Erythroblast (primary cell): ENCODE data around the gene ALDH6A1.

Experiments
- DNase-seq, 2 experiments: peaks; one replicate each; lab custom pipeline; 2025; lab: John Stamatoyannopoulos, UW
- GATA1 ChIP-seq: IDR thresholded peaks from 2 replicates; pipeline ENCODE4 v1.6.1; 2011; ENCODE audit warnings: low read depth, mild to moderate bottlenecking, control low read depth, low read length, moderate library complexity
- POLR2A ChIP-seq: IDR thresholded peaks from 2 replicates; pipeline ENCODE4 v1.6.1; 2011; ENCODE audit warnings: mild to moderate bottlenecking, low read length

Gene ALDH6A1

DNA sequence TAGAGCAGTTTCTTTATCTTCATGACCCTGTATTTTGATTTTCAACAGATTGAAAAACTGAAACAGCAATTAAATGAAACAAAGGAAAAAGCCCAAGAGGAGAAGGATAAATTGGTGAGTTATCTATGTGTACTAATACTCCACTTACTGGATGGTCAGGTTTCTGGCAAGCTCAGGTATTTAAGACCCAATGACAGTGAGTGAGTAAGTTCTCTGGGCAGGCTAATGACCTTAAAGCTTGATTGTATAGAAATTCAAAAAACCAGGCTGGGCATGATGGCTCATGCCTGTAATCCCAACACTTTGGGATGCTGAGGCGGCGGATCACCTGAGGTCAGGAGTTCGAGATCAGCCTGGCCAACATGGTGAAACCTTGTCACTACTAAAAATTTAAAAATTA lies 55.1 kb downstream of the ALDH6A1 start:
- DNase-seq, result no peak
- TF ChIP-seq GATA1 (no peak), POLR2A (no peak)

DNA sequence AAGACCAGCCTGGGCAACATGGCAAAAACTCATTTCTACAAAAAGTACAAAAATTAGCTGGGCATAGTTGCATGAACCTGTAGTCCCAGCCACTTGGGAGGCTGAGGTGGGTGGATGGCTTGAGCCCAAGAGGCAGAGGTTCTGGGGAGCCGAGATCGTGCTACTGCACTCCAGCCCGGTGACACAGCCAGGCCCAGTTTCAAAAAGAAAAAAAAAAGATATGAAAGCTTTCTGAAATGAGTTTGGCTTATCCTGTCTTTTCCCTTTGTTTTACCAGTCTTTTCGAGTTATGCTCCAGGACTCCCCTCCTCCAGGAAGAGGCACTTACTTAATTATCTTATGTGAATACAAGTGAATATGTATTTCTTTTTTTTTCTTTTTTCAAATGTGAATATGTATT lies 61.9 kb downstream of the ALDH6A1 start:
- TF ChIP-seq POLR2A (no peak), GATA1 (no peak)
- peak in 1 of 2 experiments; percentile 12 for DNase-seq

DNA sequence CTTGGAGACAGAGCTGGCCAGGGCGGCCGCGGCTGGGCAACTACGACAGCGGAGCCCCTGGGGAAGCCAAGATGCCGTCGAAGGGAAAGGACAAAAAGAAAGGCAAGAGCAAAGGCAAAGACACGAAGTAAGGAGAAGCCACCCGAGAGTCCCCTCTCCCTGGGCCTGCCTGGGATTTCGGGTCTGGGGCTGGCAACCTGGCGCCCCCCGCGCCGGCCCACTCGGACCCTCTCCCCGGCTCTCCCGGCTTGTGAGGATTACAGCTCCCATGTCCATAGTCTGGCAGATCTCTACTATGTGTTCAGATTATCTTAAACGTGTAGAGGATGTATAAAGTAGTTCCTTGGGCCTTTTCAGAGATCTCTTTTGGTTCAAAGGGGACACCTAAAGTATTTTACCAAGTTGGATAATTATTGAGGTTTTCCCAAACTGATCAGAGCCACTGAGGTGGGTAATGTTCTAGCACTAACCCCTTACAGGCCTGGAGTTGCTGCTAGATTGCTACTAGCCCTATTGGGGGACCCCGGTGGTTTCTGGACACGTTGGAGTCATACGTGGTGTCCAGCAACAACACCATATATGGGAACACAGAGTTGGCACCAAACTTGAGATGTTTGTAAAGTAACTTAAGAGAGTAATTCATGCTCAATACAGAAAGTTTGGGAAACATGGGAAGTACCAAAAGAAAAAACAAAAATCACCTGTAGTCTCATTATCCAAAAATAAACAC lies 64.7 kb downstream of the ALDH6A1 start:
- TF ChIP-seq GATA1 (no peak), POLR2A (no peak)
- peak; percentile 46 to 56 for DNase-seq

DNA sequence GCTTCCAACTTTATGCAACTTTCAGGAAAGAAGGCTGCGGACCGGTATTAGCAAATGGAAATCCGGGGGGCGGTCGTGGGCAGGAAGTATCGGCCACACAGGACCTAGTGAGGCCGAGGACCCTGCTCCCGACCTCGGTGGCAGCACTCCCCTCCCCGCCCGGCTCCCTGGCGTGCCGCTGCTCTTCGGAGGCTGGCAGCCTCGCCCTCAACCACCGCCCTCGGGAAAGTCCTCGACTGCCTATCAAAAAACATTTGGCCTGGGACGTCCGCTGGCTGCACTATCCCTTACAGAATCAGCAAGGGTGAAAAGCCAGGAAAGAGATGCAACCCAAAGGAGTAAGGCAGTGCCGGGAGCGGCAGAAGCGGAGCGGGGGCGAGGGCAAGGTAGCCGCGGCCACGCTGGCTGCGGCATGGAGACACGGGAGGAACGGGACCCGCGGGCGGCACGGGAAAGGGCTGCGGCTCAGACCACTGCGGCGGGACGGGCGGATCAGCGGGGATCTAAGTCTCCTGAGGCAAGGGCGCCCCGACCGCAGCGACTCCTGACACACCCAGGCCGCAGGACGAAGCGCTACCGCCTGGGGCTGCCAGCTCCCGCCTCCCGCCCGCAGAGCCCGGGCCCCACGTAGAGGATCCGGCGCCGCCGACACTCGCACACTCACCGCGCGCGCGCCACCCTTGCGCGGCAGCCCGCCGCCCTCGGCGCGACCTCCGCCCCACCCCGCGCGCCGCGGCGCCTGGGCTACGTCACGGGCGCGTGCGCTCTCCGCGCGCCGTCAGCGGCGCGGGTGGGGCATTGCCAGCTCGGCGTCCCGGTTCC lies 65.5 kb downstream of the ALDH6A1 start, which contains the start of the genes BBOF1 and ENTPD5:
BBOF1 (plus strand) TSS at position 764 of the 822 bp plus-strand sequence. CDS start 130 bp downstream, outside the sequence.
ENTPD5 (minus strand) TSS at position 703 of the 822 bp plus-strand sequence. CDS start 31,186 bp downstream, outside the sequence.
- DNase-seq, result peak; percentile 92 to 96
- TF ChIP-seq POLR2A (peak; percentile 91), GATA1 (no peak)

DNA sequence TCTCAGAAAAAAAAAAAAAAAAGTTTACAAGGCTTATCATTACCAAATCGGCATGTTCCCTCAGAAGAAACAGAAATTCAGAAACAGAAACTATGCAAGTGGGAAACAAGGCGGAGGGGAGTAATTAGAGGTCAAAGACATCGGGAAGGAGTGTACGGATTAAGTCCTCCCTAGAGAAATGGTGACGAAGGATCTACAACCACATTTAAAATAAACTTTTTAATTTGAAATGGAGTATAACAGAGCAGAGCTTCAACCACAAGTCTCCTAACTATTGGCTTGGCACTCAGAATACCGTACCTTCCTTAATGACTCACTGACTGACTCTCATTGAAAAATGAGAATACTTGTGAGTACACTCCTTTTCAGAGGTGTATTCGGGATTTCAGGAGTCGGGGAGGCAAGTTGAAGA lies 66.1 kb downstream of the ALDH6A1 start:
- DNase-seq, result peak; percentile 59 to 72
- TF ChIP-seq GATA1 (no peak), POLR2A (no peak)

DNA sequence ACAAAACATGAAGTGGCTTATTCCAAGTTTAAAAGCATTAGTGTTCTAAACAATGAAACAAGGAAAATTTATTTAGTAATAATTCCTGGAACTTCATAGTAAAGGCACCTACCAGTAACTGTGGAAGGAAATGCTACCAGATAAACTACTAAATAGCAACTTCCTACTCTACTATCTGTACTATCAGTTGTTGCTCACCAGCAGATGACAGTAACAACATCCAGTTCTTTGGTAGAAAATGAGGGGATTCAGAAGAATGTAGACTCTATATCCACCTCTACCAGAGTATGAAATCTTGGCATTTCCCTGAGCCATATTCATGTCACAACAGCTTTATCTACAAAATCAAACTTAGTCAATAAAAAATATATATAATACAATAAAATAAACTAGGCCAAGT lies 68.3 kb downstream of the ALDH6A1 start:
- TF ChIP-seq POLR2A (no peak), GATA1 (no peak)
- DNase-seq, result peak; percentile 34 to 45

DNA sequence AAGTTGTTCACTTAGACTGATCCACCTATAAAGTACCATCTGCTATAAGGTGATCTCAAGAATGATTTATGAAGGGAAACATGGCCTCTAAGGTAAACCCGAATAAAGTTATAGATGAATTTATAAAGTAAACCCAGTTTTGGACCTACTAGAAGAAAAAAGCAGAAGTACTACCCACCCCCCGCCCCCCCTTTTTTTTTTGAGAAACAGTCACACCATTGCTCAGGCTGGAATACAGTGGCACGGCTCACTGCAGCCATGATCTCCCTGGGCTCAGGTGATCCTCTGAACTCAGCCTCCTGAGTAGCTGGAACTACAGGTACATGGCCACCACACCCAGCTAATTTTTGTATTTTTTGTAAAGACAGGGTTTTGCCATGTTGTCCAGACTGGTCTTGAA lies 69.1 kb downstream of the ALDH6A1 start:
- no peak for DNase-seq
- TF ChIP-seq POLR2A (no peak), GATA1 (no peak)

DNA sequence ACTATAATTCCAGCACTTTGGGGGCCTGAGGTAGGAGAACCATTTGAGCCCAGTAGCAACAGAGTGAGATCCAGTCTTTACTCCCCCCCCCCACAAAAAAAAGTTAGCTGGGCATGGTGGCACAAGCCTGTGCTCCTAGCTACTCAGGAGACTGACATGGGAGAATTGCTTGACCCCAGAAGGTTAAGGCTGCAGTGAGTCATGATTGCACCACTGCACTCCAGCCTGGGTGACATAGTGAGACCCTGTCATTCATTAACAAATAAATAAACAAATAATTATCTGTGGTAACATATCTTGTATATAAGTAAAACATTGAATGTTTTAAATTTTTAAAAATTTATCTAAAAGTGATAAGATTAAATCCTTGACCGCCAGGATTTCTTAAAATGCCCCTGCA lies 70.0 kb downstream of the ALDH6A1 start:
- TF ChIP-seq POLR2A (no peak), GATA1 (no peak)
- no peak for DNase-seq

DNA sequence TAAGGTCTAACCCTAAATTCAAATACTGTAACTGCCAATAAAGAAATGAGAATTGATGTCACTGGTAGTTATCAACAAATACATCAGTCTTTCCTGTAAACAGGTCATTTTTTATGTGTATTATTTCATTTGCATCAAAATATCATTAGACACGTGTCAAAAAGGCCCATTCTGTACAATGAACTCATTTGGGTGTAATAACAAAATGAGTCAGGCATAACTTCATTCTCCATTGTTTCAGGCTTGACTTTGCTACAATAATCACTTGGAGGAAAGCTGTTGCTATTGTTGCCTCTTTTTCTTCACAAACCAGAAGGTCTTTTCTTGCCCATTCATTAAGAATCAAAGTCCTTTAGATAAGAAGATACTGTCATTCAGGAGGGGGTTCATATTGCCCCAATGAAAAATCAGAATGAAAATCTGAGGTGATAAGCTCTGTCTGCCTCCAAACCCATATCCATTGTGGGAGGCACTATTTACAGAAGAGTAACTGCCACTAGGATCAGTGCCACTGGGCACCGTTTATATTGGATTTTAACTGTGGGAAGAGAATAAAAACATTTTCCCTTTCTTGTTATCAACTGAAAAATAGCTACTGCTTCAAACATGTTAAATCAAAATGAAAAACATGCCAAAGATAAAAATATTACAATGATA lies 75.3 kb downstream of the ALDH6A1 start:
- TF ChIP-seq GATA1 (no peak), POLR2A (no peak)
- no peak for DNase-seq
